ENCODE measurements around the gene MTHFSD.

DNA sequence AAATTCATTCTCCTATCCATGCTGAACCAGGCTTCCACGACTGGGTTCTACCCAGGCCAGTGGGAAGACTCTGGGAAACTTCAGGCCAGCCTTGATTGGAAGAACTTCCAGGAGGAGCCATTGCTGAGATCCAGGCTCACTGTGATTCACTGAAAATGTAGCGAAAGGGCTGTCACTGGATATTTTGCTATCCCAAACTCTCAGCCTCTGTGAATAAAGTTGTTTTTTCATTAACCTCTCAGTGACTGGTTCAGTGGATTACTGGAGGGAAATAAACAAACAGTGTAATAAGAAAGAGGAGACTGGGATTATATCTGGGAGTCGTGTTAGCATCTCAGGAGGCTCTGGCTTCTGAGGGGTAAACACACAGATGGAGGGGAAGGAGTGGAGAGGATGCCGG lies 26.4 kb upstream of the MTHFSD start:
- TF ChIP-seq, protein P1, sequence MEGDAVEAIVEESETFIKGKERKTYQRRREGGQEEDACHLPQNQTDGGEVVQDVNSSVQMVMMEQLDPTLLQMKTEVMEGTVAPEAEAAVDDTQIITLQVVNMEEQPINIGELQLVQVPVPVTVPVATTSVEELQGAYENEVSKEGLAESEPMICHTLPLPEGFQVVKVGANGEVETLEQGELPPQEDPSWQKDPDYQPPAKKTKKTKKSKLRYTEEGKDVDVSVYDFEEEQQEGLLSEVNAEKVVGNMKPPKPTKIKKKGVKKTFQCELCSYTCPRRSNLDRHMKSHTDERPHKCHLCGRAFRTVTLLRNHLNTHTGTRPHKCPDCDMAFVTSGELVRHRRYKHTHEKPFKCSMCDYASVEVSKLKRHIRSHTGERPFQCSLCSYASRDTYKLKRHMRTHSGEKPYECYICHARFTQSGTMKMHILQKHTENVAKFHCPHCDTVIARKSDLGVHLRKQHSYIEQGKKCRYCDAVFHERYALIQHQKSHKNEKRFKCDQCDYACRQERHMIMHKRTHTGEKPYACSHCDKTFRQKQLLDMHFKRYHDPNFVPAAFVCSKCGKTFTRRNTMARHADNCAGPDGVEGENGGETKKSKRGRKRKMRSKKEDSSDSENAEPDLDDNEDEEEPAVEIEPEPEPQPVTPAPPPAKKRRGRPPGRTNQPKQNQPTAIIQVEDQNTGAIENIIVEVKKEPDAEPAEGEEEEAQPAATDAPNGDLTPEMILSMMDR (IDR thresholded peaks at IDR 0.05) = no peak
- TF ChIP-seq POLR2A (IDR thresholded peaks at IDR 0.05) (no peak), POLR2AphosphoS5 (IDR thresholded peaks at IDR 0.05) (no peak)

Data from gastroesophageal sphincter (tissue), 3 donors.